GM10266 (cell line): Measurements from ENCODE around the gene OR6B1.

Experiments used
- DNase-seq: peaks from one replicate; pipeline ENCODE4 v3.0.0; 2012; ENCODE audit errors: extremely low spot score
- TF ChIP-seq, protein P1 (sequence below): IDR thresholded peaks from 2 replicates; pipeline ENCODE4 v1.5.1; 2012; ENCODE audit warnings: mild to moderate bottlenecking, low read depth; ENCODE audit not compliant: control insufficient read depth, insufficient read depth; ENCODE audit errors: missing control alignments

The OR6B1 gene

DNA sequence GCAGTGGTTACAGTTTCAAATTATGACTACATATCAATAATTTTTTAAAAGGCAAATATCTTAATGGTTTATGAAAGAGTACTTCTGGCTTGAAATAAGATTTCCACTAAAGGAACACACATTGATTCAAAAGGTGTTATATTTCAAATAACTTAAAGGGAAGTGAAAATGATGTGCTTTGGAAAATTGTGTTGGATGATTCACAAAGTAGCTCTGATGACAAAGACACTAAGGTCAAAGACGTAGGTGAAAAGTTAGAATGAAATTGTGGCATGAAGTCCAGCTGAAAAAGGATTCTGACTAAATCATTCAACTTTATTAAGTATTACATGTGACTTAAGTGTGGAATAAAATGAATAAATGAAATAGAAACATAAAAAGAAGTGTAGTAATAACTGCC, 27.9 kb downstream of the OR6B1 start:
- TF ChIP-seq, protein P1, sequence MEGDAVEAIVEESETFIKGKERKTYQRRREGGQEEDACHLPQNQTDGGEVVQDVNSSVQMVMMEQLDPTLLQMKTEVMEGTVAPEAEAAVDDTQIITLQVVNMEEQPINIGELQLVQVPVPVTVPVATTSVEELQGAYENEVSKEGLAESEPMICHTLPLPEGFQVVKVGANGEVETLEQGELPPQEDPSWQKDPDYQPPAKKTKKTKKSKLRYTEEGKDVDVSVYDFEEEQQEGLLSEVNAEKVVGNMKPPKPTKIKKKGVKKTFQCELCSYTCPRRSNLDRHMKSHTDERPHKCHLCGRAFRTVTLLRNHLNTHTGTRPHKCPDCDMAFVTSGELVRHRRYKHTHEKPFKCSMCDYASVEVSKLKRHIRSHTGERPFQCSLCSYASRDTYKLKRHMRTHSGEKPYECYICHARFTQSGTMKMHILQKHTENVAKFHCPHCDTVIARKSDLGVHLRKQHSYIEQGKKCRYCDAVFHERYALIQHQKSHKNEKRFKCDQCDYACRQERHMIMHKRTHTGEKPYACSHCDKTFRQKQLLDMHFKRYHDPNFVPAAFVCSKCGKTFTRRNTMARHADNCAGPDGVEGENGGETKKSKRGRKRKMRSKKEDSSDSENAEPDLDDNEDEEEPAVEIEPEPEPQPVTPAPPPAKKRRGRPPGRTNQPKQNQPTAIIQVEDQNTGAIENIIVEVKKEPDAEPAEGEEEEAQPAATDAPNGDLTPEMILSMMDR = no peak
- DNase-seq = no peak

DNA sequence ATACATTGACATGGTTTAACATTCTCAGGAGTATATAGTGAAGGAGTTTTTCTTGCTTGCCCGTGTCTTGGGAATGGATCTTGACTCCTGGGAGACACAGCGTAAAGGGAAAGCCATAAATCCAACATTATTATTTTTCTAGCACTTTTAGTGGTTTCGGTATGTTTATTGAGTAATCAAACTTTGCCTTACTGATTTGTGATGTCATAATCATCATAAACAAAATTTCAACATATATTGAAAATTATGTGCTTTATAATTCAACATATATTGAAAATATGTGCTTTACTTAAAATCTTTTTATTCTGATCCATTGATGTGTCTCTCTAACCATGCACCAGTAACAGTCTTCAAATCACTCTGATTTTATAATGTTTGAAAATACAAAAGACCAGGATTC, 28.4 kb downstream of the OR6B1 start:
- DNase-seq = no peak
- TF ChIP-seq, protein P1 = no peak

DNA sequence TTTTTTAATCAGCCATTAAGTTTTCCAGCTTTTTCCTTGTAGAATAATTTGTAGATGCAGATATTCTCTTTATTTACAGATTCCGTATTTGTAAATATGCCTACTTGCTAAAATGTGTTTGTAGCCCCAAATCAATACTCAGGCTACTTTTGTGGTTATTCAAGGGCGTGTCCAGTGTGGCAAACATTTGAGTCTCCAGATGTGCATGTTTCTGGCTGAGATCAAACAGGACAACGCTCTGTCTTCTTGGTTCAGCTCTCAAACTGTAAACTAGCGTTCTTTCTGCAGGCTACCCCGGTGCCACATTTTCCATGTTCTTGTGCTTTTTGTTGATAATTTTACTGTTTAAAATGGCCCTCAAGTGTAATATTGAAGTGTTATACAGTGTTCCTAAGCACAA, 32.4 kb downstream of the OR6B1 start:
- no peak for DNase-seq
- TF ChIP-seq, protein P1 = no peak

DNA sequence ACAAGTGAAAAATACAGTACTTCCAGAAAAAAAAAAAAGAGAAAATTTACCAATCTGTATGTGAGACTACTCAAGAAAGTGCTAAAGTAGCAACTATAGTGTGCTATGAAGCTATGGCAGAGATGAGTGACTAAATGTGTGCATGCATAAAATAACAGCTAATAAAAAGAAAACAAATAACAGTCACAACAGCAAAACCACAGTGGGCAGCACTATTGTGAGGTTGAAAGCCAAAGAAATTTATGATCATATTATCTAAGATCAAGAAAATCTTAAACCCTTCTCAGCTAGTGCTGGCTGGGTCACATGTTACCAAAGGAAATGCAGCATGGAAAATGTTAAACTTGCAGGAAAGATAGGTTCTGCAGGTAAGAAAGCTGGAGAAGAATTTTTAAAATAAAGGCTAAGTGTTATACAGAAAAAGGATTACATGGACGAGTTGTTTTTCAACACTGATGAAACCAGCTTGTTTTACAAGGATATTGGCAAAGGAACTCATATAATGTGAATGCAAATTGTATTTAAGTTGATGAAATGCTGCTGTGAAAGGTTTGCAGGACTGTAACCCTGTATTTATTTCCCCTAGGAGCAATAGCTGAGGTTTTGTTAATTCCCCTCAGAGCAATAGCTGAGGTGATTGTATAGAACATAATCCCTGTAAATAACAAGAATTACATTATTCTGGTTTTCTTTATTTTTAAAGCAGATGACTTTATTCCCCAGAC, 33.0 kb downstream of the OR6B1 start:
- TF ChIP-seq, protein P1 = no peak
- DNase-seq = no peak

DNA sequence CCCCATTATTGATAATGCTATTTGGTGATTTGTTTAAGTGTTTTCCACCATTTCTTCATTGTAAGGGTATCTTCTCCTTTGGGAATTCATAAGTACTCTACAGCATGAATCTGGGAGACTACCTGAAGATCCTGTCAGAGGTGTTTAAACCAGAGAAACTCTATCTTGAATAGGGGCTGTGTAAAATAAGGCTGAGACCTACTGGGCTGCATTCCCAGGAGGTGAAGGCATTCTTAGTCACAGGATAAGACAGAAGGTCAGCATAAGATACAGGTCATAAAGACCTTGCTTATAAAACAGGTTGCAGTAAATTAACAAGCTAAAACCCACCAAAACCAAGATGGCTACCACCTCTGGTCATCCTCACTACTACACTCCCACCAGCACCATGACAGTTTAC, 35.3 kb downstream of the OR6B1 start:
- DNase-seq = no peak
- TF ChIP-seq, protein P1 = no peak

DNA sequence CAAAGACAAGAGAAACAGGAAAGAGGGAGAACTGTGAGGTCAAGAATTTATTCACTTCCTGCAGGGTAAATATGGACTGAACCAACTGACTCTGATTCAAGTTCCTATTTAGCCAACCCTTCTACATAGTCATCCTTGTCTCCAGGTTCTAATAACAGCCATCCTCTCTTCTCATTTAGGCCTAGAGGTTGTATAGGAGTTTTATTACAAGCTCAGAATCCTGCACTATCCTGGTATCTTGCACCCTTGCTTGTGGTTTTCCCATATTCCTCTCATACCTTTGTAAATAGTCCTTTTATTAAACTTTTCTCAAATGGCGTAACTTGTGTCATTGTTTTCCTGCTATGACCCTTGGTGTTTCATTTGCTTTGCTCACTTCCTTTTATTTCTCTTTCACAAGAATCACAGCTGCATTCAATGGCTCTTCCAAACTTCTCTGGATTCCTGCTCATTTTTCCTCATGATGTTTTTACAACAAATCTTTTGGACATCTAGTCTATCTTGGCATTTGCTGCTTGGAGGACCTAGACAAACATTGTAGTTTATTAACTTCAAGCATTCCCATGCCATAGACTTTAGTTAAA, 36.3 kb downstream of the OR6B1 start:
- no peak for DNase-seq
- TF ChIP-seq, protein P1 = no peak

DNA sequence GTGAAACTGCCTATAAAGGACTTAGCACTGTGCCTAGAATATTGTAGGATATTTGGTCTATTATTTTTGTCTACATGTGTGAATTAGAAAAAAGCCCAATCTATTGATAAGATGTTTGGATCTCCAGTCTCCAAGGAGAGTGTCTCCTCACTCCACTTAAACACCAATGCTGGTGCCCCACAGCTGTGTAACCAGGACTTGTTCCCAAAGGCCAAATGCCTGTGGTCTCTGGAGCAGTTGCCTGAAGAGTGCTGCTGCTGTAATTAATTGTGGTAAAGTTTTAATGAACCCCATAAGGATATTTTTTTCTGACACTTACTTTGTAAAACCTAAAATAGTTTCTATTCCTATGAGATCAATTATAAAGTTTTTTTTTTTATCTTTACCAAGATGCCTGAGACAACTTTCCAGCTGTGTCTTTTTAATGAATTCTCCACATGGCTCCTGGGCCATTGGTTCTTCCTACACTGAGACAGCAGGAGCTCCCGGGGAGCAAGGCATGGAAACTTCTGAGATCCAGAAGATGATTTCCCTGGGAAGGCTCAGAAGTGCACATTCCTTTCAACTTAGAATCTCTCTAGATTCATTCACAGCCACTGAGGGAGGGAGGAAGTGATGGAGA, 37.4 kb downstream of the OR6B1 start:
- TF ChIP-seq, protein P1 = no peak
- DNase-seq = no peak
